WI38 (cell line): ENCODE measurements around the gene CNNM2.

Source experiments
- H3K4me3 ChIP-seq: 2 replicates; pipeline ENCODE4 v1.5.1; 2011; ENCODE audit warnings: low read depth, mild to moderate bottlenecking, control low read depth, low read length
- CTCF ChIP-seq: IDR thresholded peaks from 2 replicates; pipeline ENCODE4 v1.5.1; 2012; ENCODE audit warnings: low read depth, mild to moderate bottlenecking, control low read depth, low read length

Gene CNNM2

GRCh38 chr10:102941401-102941800 lies 23.3 kb downstream of the CNNM2 start:
- H3K4me3 ChIP-seq = no peak overlapping the region

GRCh38 chr10:102945449-102945848 lies 27.4 kb downstream of the CNNM2 start:
- no peak overlapping the region for H3K4me3 ChIP-seq
- no peak for TF ChIP-seq CTCF

More at GRCh38 chr10:102941401-102941800, 23.3 kb downstream of the CNNM2 start:
- TF ChIP-seq CTCF = no peak

GRCh38 chr10:102945962-102946361 lies 27.9 kb downstream of the CNNM2 start:
- no peak overlapping the region for H3K4me3 ChIP-seq
- no peak for TF ChIP-seq CTCF

- no peak for TF ChIP-seq CTCF
- no peak overlapping the region for H3K4me3 ChIP-seq
Observed at GRCh38 chr10:102946992-102947391, 28.9 kb downstream of the CNNM2 start.

- no peak overlapping the region for H3K4me3 ChIP-seq
- no peak for TF ChIP-seq CTCF
Observed at GRCh38 chr10:102948176-102948575, 30.1 kb downstream of the CNNM2 start.

- no peak overlapping the region for H3K4me3 ChIP-seq
- no peak for TF ChIP-seq CTCF
Observed at GRCh38 chr10:102948786-102949185, 30.7 kb downstream of the CNNM2 start.

- H3K4me3 ChIP-seq = no peak overlapping the region
- no peak for TF ChIP-seq CTCF
Observed at GRCh38 chr10:102949916-102950315, 31.8 kb downstream of the CNNM2 start.
